ENCODE data around the gene SMOC2.
"Not testable (repeated sequence)": the region's sequence is repeated elsewhere in the genome, so short reads cannot be mapped to it uniquely, and the experiment has no call there.

Gene SMOC2

DNA sequence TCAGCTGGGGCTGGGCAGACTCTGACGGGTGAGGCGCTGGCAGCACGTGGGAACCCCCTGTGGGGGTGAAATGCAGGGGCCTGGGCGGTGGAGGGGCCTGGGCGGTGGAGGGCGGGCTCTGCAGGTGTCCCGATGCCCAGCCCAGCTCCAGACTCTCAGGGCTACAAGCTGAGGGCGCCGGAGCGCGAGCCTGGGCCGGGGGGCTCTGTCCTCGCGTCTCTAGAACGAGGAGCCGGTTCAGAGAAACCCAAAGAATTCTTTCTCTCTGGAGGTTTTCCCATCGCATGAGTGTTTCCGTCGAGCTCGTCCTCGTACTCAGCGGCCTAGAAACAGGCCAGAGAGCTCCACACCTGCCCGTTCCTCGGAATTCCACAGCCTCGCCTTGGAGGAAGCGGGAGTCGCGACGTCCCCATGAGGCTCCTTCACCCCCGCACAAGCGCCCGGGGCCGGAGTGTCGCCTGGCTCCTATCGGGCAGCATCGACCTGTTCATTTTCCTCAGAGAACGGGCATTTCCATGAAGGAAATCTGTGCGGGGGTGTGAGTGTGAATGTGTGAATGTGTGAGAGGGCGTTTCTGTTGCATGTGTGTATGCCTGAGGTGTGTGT lies 76.9 kb downstream of the SMOC2 start:
- no peak for DNase-seq (ENCODE audit: low spot score)

DNA sequence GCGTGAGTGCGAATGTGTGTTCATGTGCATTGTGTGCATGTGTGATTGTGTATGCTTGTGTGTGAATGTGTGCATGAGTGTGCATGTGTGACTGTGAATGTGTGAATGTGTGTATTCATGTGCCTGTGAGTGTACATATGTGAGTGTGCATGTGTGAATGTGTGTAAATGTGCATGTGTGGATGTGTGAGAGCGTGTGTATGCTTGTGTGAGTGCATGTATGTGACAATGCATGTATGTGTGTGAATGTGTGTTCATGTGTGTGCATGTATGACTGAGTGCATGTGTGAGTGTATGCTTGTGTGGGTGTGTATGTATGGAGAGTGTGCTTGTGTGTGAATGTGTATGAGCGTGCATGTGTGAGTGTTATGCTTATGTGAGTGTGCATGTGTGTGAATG lies 77.4 kb downstream of the SMOC2 start:
- DNase-seq (ENCODE audit: low spot score), result no peak

DNA sequence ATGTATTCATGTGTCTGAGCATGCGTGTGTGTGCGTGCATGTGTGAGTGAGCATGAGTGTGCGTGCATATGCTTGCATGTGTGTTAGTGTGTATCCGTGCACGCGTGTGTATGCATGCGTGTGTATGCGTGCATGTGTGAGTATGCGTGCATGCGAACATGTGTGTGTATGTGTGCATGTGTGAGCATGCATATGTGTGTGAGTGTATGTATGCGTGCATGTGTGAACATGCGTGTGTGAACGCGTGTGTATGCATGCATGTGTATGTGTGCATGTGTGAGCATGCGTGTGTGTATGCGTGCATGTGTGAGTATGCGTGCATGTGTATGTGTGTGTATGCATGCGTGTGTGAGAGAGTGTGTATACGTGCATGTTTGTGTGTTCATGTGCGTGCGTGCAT lies 77.9 kb downstream of the SMOC2 start:
- no peak for DNase-seq (ENCODE audit: low spot score)

DNA sequence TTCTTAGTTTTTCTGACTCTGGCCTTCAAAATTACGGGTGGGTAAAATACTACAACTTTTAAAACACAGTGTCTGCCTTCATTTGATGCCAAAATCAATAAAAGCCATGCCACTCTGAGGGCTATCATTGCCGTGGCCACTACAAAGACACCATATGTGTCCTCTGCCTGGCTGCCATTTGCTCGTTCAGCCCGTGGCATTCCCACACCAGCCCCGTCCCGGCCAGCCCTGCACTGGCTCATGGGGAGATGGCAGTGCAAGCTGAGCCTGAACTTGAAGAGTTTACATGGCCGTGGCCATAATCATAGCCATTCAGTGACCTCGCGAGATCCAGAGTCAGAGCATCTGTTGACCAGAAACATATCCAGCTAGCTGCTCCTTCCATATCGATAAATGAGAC lies 79.2 kb downstream of the SMOC2 start:
- DNase-seq (ENCODE audit: low spot score), result no peak

DNA sequence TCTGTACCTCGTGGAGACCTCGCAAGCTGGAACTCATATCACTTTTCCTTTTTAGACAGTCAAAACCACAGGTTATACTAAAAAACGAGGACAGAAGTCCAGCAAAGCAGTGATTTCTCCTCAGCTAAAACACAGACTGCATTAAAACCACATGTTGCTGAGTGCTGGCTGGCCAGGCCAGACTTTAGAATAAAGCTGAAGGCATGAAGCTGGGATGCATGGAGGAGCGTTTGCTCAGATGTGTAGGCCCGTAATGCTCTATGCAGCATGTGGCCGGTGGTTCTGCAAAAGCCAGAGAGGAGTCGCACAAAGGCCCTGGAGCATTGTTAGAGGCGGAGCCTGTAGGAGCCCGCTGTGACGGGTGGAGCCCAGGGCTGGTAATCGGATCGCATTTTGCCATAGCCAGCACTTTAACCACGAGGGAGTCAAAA lies 83.6 kb downstream of the SMOC2 start:
- DNase-seq (ENCODE audit: low spot score), result no peak

DNA sequence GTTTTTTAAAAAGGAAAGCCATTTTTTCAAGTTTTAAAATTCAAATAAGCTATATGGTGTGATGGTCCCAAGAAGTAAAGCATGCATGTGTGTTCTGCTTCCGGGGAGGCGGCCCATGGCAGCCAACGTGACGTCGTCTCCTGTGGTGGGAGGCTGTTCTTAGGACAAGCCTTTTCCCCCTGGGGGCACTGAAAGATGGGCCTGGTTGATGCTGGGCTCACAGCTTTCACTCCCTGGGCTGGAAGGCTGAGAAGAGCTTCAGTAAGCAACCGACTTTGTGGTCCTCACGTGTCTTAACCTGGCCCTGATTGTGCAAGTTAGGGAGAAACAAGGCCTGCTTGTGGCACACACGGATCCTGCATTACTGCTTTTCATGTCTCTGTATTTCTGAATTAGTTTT lies 84.1 kb downstream of the SMOC2 start:
- no peak for DNase-seq (ENCODE audit: low spot score)

DNA sequence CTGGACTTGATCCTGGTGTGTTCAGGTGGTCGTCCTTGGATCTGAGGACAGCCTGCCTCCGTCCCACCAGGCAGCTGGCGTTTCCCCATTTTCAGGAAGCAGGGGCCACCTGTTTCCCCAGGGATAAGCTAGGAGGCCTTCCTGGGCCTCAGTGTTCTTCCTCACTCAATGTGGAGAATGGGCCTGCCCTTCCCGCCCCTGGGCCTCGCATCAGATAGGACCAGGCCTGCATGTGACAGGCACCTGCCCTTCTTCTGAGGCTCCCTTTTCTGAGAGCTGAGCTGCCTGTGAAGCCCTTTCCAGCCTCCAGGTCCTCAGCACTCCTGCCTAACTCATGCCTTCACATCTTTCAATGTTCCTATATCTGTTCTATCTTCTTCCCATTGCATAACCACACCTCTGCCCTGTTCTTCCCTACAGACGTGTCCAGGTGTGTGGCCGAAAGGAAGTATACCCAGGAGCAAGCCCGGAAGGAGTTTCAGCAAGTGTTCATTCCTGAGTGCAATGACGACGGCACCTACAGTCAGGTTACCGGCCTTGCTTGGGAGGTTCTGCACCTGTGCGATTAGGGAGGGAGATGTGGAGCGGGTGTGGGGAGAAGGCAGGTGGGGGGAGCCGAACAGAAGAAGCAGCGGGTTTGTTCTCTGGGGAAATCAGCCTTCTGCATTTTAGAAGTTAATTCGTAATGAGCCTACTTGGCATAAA lies 85.1 kb downstream of the SMOC2 start:
- DNase-seq (ENCODE audit: low spot score), result no peak

DNA sequence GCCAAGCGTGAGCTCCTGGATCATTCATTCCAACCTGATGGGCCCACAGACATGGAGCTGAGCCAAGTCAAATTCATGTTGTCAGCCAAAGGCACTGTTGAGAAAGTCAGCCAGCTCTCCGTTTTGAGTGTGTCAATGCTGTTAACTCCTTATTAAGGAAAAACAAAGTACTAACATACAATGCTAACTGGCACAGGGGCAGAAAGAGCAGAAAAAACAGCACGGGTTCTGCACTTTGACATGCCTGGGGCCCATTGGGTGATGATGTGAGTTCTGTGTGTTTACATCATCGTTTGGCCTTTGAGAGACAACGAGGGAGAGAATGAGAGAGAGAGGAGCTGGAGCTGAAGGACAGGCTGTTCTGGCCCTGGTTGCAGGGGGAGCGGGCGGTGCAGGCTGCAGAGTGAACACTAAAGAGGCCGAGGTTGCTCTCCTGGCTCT lies 85.9 kb downstream of the SMOC2 start:
- no peak for DNase-seq (ENCODE audit: low spot score)

DNA sequence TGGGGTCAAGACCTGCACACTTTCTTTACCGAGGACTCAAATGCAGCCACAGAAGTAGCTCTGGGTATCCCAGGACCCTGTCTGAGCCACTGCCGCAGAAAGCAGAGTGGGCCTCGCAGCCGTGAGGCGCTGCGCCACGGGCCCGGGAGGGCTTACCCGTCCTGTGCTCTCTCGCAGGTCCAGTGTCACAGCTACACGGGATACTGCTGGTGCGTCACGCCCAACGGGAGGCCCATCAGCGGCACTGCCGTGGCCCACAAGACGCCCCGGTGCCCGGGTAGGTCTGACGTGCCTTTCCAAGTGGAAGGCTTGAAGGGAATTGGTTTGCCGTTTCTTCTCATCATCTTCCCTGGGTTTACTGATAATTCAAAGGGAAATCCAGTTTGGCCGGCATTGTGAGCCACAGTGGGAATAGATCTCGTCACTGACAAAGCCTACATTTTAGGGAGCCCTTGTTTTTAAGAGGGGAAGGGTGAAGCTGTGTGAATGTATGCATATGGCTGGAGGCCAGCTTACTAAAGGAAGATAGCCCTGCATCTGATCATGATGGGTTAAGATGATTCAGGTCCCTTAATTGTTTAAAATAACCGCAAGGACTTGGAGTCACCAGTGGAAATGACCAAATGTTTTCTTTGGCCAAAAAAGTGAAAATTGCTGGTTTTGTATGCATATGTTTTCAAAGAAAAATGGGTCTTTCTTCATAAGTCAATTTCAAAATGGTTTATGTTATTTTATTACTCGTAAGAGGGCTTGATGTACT lies 86.6 kb downstream of the SMOC2 start:
- no peak for DNase-seq (ENCODE audit: low spot score)

DNA sequence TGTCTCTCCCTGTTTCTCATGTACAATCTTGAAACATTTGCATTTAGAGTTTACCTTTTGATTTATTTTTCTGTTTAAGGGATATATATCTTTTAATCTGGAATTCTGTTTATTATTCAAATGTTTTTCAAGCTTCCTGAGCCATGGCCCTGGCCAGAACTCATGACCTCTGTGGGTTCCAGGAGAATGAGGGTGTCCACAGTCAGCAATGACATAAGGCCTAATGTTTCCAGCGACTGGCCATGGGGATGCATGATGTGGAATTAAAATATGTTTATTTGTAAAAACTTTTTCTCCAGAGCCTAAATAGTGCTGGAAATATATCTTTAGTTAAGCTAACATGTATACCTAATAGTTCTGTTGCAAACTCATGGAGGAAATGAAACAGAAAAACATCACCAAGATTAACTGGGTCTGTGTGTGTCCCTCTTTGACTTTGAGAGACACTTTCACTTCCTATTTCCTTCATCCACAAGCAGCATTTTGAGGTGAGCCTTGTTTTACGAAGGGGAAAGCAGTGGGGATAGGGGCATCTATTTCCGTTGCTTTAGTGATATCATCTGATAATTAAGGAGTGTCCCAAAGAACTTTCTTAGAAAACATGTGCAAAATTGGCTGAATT lies 87.6 kb downstream of the SMOC2 start:
- no peak for DNase-seq (ENCODE audit: low spot score)

DNA sequence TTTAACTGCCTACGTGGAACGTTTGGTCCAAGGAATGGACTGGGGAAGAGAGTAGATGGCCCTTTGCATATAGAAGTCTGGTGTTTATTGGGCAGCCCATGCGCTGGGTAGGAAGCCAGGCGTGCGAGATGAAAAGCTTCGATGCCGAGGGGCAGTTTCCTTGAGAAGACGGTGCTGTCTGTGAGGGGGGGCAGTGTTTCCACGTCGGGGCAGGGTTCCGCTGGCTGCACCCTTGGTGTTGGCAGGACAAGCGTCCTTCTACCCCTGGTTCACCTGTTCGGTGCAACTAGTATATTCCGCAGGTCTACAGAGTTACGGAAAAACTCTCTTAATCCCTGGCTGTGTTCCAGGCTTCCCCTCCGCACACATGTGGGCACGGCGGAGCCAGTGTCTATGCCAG lies 88.2 kb downstream of the SMOC2 start:
- DNase-seq (ENCODE audit: low spot score), result no peak

DNA sequence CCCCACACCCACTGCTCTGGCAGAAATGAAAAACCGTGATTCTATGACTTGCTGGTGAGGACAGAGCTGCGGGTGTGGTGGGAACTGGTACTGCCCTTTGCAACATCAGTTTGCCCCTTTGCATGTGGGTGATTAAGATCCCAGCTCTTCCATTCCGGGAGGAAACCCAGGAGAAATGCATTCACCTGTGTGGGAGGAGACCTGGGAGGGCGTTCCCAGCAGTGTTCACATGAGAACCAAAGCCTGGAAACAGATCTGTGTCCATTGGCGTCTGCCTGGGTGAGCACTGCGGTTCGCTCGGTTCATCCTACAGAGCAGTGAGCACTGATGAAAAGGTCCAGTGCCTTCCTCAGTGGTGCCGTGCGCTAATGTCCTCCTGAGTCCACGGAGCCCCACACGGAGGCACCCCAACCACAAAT lies 89.7 kb downstream of the SMOC2 start:
- DNase-seq (ENCODE audit: low spot score), result no peak

DNA sequence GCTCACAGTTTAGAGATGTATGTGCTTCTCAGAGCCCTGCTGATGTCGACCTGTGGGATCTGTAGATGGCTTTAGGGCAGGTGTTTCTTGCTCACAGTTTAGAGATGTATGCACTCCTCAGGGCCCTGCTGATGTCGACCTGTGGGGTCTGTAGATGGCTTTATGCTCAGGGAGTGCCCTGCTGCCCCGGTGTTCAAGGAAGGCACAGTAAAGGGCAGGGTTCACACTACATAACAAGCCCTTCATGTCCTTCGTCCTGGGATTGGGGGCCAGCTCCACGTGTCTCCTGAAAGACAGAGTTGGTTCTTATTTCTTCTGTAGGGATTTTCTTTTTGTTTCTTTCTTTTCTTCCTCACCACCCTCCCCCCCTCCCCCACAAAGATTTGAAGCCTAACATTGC lies 91.1 kb downstream of the SMOC2 start:
- DNase-seq (ENCODE audit: low spot score), result no peak

DNA sequence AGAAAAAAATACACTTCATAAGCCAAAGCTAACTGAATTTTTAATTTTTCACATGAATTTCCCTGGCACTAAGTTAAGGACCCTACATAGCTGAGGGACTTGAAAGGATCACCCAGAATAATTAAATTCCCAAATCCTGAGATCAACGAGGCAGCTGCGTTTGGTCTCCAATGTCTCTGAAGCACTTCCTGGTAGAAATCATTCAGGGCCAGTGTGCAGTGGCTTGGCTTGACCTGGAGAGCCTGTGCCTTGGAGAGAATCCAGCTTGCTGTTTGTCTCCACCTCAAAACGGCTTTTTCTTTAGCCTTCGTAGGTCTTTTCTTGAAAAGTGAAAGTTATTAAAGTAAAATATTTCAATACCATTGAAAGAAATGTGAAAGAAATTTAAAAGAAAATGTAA lies 92.4 kb downstream of the SMOC2 start:
- no peak for DNase-seq (ENCODE audit: low spot score)

DNA sequence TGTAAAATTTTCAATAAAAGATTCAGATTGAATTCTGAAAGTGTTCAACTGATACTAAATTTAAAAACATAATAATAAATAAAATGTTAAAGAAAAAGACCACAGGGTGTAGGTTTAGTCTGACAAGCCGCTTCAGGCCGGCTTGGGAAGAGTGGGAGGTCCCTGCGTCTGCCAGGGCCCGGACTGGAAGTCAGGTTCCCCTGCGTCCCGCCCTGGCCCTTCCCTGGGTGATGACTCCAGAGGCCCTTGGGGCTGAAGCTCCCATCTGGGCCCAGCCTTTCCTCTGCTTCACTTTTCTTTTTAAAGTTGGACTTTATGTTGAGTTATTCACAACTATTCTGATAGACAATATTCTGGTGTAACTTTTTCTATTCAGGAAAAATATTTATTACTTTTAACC lies 93.3 kb downstream of the SMOC2 start:
- DNase-seq (ENCODE audit: low spot score), result no peak

DNA sequence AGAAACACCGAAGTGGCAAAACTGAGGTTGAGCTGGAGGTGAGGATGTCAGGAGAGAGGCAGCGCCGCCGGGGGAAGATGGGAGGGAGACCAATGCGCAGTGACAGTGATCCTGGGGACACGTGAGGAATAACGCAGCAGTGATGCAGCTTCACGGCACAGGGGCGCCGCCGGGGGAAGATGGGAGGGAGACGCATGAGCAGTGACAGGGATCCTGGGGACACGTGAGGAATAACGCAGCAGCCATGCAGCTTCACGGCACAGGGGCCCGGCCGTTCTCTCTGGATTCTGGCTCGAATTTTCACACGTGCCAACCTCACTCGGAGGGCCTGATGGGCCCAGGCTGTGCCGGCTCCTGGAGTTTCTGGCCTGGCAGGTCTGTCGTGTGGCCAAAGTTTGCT lies 94.7 kb downstream of the SMOC2 start:
- no peak for DNase-seq (ENCODE audit: low spot score)

DNA sequence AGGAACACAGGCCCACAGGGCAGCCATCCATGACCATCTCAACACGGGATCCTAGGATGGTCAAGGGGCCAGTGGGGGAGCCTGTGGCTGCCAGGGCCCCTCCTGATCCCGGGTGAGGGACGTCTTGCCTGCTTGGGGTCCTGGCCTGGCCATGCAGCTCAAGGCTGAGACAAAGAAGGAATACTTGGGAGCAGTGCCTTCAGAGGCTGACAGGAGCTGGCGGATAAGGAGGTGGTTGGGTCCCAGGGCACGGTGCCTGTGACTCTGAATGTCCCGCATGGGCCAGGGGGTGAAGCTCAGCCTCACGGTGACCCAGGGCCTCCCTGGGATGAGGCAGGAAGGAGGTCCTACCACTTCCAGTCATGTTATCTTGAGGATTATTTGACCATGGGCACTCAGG lies 95.2 kb downstream of the SMOC2 start:
- DNase-seq (ENCODE audit: low spot score), result no peak

DNA sequence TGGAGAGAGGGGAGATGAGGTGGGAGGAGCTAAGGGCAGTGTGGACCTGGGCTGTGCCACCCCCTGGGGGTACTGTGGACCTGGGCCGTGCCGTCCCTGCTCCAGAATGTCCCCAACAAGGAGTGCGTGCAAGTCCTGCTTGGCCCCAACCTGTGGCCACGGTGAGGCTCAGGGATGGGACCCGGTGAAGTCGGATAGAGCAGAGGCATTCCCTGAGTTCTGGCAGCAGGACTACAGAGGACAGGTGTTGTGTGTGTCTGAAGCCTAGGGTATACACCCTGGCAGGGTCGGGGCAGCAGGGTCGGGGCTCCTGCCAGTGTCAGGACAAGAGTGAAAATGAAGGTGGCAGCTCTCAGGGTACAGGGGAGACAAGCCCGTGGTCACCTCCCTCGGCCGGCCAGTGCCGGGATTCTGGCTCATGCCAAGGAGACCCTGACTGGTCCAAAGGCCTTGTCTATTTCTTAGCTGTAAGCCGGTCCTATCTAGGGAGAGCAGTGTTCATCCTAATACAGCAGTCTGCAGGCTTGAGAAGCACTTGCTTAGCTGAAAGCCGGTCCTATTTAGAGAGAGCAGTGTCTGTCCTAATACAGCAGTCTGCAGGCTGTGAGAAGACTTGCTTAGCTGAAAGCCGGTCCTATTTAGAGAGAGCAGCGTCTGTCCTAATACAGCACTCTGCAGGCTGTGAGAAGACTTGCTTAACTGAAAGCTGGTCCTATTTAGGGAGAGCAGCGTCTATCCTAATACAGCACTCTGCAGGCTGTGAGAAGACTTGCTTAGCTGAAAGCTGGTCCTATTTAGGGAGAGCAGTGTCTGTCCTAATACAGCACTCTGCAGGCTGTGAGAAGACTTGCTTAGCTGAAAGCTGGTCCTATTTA lies 95.9 kb downstream of the SMOC2 start:
- no peak for DNase-seq (ENCODE audit: low spot score)

DNA sequence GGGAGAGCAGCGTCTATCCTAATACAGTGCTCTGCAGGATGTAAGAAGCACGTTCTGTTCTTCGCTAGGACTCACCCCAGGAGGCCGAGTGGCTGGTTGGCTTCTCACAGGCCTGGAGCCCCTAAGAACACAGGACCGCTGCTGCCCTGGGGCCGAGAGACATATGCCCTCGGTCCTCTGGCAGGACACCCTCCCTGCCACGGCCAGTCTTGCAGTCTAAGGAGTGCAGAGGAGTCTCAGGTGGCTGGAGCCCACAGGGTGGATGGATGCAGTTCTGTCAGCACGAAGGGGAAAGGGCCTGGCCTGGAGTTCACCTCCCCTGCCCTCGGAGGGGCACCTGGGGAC lies 96.5 kb downstream of the SMOC2 start:
- DNase-seq (ENCODE audit: low spot score), result no peak

DNA sequence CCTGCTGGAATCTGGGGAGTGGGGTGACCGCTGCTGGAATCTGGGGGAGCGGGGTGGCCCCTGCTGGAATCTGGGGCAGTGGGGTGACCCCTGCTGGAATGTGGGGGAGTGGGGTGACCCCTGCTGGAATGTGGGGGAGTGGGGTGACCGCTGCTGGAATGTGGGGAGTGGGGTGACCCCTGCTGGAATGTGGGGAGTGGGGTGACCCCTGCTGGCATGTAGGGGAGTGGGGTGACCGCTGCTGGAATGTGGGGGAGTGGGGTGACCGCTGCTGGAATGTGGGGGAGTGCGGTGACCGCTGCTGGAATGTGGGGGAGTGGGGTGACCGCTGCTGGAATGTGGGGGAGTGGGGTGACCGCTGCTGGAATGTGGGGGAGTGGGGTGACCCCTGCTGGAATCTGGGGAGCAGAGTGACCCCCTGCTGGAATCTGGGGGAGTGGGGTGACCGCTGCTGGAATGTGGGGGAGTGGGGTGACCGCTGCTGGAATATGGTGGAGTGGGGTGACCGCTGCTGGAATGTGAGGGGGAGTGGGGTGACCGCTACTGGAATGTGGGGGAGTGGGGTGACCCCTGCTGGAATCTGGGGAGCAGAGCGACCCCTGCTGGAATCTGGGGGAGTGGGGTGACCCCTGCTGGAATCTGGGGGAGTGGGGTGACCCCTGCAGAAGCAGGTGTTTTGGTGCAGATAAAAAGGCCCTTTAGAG lies 97.4 kb downstream of the SMOC2 start:
- not testable (repeated sequence) for DNase-seq (ENCODE audit: low spot score)
